DMS79 treated with DMSO at 0.1 percent for 48 hours (cell line): Measurements from ENCODE around the gene PCLAF.
"Not testable (repeated sequence)": the region's sequence is repeated elsewhere in the genome, so short reads cannot be mapped to it uniquely, and the experiment has no call there.

ENCODE experiments used
- DNase-seq: peaks from one replicate; lab custom pipeline; 2025; lab: John Stamatoyannopoulos, UW

Gene PCLAF

DNA sequence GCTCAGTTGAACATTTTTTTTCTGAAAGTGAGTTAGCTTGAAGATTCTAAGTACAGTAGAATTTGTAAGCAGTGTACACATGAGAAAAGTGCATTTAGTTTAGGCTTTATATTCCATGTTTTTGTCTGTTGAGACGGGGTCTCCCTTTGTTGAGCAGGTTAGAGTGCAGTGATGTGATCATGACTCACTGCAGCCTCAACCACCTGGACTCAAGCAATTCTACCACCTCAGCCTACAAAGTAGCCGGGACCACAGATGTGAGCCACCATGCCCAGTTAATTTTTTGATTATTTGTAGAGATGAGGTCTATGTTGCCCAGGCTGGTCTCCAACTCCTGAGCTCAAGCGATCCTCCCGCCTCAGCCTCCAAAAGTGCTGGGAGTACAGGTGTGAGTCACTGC is 20.0 kb downstream of the PCLAF start:
- DNase-seq, result no peak

DNA sequence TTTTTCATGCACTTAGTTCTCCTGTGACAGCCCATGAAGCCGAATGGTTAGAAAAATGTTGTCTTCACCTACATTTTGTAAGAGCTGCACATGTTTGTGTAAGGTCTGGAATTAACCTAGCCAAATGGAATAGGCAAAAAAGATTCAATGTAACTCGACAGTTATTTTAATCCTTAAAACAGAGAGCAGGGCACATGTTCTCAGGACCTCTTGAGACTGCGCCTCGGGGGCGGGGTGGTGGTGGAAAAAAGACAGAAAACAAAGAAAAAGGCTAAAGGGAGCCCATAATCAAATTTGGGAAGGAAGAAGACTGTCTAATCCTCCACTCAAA is 24.6 kb downstream of the PCLAF start:
- no peak for DNase-seq

DNA sequence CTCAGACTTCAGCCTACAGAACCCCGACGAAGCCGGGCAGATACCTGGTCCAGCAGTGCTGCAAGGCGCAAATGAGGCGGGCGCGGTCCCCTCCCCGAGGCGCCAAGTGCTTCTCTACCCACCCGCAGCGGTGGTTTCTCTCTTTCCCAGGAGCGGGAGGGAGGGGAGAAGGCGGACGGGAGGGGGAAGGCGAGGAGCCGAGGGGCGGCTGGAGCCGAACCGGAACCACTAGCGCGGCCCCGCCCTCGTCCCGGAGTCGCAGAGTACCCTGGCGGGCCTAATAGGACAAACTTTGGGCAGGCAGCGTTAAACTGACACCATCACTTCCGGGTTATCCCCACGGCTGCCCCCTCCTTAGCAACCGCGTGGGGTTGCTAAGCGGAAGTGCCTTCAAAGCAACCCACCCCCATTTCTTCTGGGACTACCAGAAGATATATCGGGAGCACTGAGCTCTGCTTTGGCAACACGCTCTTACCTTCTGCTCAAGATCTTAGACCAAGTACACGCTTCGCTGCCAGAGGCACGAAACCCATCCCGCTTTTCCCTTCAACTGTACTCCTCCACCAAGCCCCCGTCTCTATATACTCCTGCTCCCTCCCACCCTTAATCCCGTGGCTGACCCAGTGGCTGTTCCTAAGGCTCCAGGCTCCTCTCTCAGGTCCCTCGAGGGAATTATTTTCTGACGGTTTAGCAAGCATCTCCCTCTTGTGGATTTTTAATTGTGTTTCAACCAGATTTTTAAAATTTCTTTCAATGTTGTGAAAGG is 25.1 kb downstream of the PCLAF start, which contains the start of gene CSNK1G1:
Gene CSNK1G1, minus strand, starts transcription at position 230 of the 766 bp plus-strand sequence. CDS start 55,674 bp downstream, outside the sequence.
- DNase-seq, result peak; percentile 70

DNA sequence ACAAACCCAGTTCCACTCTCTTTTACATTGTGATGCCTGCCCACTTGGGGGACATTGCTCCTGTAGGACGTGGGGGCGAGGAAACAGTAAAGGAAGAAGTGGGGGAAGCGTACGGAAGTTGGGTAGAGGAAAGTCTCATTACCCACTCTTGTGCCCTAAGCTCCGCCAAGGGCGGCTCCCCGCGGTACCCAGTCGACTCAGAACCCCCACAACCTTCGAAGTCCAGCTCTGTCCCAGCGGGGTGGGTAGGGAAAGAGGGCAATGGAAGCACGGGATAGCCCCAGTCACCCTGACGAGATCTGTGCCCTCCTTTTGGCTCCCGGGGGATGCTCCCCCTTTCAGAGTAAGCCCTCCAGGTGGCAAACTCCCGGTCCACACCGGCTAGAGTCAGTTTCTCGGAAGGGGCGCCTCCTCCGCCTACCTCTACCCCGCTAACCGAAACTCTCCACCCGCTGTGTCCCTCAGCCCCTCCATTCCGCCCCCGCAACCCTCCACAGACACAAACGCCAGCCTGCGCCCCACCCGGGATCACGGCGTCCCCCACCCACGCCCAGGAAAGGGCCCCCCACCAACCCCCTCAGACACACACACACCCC is 25.8 kb downstream of the PCLAF start:
- no peak for DNase-seq

DNA sequence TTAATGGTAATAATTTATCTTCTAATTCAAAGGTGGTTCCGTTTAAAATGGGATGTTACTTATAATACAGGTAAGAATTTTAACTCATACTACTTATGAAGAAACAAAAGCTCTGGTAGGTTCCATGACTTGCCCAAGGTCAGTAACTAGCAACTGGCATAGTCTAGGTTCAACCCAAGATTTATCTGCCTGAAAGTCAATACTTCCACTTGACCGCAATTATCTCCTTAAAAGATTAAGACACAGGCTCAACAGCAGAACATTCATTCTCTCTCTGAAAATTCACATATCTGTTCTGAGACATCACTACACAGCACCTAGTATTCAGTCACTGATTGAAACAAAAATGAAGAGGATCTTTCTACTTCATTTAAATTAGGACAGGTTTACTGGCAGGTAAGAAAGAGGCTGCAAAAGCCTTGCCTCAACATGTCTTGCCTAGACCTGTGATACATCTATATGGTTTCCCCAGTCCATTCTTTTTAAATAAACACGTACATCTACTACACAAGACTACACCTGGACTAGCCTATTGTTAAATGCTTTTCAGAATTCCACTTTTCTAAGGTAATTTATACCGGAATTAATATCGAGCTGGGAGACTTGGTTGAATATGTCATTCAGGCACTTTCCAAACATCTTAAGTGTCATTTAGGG is 26.4 kb downstream of the PCLAF start:
- no peak for DNase-seq

DNA sequence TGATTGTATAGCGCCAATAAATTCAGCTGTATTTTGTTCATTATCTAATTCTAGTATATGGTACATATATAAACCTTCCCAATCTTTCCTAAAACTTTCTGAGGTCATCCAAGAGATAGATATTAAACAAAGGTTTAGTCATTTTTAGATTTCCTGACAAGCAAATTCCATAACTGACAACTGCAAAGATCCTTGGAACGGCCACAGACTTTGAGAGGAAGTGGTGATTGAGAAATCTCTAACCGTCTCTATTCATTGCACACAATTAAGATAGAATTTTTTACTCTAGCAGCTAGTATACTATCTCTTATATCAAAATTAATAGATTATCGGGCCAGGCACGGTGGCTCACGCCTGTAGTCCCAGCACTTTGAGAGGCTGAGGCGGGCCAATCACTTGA is 30.0 kb downstream of the PCLAF start:
- no peak for DNase-seq

DNA sequence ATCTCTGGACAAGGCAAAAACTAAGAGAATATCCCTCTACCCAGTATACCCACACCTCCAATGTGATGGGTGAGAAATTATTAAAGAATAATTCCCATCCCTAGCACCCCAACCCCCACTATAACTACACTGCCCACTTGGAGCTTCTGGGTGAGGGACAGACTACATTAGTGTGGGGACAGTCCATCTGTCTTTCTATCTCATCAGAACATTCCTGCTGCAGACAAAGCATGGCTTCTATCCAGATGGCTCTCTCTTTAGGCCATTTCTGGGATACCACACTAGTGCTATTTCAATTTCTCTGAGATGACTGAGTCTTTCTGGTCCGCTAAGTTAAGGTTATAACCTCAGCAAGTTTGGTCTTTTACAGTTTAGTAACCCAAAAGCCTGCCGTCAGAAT is 31.9 kb downstream of the PCLAF start:
- DNase-seq, result no peak

GRCh38 chr15:64348455-64348854 is 32.8 kb downstream of the PCLAF start:
- no peak for DNase-seq

DNA sequence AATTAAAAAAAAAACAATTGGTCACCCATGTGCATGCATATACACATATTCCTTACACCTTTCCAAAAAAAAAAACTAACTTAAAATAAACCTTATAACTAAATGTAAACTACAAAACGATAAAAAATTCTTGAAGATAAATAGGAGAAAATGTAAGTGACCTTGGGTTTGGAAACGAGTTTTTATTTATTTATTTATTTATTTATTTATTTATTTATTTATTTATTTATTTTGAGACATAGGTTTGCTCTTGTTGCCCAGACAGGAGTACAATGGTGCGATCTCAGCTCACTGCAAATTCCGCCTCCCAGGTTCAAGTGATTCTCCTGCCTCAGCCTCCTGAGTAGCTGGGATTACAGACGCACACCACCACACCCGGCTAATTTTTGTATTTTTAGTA is 35.0 kb downstream of the PCLAF start:
- not testable (repeated sequence) for DNase-seq

DNA sequence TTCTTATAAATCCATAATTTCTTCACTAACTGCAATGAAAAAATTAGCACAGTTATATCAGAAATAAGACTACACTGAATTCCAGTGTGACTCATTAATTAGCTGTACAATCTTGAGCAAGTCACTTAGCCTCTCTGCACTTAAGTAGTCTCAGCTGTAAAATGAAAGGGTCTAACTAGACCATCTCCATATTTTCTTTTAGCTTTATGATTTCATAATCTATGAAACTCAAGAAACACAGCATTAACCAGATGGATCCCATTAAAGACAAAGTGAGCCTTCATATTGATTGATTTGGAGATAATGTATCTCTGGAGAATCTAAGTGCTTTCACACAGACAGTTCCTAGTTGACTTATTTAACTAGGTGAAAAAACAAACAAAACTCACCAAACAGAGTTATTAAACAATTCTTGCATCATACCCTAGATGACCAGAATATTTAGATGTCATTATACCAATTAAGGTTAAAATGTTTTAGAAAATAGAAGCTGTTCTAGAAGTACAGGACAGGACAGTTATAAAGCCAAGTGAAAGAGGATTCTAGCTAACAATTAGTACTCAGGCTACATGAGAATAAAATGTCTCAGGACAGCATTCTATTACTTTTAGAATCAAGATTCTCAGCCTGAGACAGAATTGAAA is 36.5 kb downstream of the PCLAF start:
- no peak for DNase-seq

- DNase-seq, result no peak
These were observed 37.4 kb downstream of the PCLAF start for GRCh38 chr15:64343841-64344240.

DNA sequence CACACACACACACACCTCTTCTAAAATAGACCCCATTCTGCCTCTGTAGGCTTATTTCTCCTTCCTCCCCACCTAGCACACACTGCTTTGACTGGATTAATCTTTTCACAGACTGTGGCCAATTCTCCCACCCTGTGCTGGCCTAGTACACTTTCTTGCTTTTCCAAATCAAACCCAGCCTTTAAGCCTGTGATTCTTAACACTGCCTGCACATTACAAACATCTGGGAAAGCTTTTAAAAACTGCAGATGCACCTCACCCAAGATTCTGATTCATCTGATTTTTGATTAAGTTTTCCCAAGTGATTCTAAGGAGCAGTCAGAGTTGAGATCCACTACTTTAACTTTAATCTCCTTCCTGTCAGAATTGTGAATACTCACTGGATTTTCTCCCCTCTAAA is 38.0 kb downstream of the PCLAF start:
- DNase-seq, result no peak

DNA sequence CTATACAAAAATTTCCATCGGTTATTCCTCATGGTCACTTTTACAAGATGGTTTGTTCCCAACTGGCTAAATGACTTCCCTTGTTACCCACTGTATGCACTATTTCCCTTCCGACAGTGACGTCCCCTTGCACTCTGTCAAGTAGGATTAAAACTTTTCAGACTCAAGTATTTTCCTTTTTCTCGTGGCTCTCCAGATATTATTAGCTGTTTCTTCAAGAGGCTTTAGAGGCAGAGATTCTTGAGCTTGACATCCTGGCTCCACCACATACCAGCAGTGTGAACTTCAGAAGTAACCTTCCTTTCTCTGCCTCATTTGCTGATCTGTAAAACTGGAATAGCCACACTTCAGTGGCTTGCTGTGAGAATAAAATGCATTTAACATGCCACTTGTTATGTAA is 39.3 kb downstream of the PCLAF start:
- DNase-seq, result no peak

DNA sequence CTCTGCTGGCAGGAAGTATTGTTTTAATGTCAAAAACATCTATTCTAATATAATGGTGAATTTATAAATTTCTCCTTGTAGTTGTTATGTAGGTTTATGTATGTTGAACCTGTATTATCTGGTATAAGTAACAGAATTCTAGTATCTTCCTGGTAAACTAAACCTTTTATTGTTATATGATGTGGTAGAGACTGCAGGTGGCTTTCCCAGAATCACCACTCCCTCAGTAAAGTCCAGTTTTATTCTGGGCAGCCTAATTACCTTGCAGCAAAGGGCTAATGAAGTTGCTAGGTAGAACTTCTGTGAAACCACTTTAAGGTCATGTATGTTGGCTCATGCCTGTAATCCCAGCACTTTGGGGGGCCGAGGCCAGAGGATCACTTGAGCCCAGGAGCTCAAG is 40.9 kb downstream of the PCLAF start:
- no peak for DNase-seq

DNA sequence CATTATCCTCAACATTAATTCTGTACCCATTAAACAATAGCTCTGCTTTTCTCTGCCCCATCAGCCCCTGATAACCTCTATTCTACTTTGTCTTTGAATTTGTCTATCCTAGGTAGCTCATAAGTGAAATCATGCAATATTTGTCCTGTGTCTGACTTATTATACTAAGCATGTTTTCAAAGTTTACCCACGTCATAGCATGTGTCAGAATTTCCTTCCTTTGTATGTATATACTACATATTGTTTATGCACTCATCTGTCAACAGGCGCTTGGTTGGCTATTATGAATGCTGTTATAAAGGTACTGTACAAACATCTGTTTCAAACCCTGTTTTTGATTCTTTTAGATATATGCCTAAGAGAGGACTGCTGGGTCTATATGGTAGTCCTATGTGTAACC is 43.5 kb downstream of the PCLAF start:
- no peak for DNase-seq

DNA sequence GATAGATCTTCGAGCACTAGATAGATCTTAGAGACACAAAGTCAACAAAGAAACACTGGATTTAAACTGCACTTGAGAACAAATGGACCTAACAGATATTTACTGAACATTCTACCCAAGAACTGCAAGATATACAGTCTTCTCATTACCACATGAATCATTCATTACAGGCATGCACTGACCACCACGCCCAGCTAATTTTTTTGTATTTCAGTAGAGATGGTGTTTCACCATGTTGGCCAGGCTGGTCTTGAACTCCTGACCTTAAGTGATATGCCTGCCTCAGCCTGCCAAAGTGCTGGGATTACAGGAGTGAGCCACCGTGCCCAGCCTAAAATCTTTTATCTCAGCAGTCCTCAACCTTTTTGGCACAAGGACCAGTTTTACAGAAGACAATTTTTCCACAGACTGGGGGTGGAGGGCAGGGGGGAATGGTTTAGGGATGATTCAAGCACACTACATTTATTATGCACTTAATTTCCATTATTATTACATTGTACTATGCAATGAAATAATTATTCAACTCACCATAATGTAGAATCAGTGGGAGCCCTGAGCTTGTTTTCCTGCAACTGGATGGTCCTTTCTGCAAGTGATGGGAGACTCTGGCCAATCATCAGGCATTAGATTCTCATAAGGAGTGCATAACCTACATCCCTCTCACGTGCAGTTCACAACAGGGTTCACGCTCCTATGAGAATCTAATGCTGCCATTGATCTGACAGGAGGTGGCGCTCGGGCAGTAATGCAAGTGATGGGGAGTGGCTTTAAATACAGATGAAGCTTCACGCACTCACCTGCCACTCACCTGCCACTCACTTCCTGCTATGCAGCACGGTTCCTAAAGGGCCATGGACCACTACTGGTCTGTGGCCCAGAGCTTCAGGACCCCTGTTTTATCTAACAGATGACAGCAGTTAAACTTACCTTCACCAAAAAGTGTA is 47.0 kb downstream of the PCLAF start:
- DNase-seq, result no peak

GRCh38 chr15:64333516-64333915 is 47.7 kb downstream of the PCLAF start:
- DNase-seq, result no peak

DNA sequence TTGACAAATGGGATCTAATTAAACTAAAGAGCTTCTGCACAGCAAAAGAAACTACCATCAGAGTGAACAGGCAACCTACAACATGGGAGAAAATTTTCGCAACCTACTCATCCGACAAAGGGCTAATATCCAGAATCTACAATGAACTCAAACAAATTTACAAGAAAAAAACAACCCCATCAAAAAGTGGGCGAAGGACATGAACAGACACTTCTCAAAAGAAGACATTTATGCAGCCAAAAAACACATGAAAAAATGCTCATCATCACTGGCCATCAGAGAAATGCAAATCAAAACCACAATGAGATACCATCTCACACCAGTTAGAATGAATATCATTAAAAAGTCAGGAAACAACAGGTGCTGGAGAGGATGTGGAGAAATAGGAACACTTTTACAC is 49.6 kb downstream of the PCLAF start:
- DNase-seq, result not testable (repeated sequence)

DNA sequence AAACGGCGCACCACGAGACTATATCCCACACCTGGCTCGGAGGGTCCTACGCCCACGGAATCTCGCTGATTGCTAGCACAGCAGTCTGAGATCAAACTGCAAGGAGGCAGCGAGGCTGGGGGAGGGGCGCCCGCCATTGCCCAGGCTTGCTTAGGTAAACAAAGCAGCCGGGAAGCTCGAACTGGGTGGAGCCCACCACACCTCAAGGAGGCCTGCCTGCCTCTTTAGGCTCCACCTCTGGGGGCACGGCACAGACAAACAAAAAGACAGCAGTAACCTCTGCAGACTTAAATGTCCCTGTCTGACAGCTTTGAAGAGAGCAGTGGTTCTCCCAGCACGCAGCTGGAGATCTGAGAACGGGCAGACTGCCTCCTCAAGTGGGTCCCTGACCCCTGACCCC is 54.3 kb downstream of the PCLAF start:
- not testable (repeated sequence) for DNase-seq

GRCh38 chr15:64326458-64326857 is 54.8 kb downstream of the PCLAF start:
- DNase-seq, result not testable (repeated sequence)

DNA sequence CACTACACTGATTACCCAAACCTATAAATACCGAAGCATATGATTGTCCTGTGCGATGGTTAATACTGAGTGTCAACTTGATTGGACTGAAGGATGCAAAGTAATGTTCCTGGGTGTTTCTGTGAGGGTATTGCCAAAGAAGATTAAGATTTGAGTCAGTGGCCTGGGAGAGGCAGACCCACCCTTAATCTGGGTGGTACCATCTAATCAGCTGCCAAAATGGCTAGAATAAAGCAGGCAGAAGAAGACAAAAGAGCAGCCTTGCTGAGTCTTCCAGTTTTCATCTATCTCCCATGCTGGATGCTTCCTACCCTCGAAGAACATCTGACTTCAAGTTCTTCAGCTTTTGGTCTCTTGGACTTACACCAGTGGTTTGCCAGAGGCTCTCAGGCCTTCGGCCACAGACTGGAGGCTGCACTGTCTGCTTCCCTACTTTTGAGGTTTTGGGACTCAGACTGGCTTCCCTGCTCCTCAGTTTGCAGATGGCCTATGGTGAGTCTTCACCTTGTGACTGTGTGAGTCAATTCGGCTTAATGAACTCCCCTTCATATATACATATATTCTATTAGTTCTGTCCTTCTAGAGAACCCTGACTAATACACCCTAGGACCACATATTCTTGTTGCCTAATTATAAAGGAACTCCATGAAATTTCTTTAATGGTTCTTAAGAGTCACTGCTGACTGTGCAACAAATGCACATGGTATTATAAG is 56.9 kb downstream of the PCLAF start:
- DNase-seq, result no peak
